Adrenal gland (tissue), 5 donors: ENCODE measurements around the gene INSRR.

ENCODE experiments used
- CTCF ChIP-seq, 6 experiments: fragments of 450-650 bp in 4 of 6; fragments of 200-600 bp in 2 of 6; sonication (generic) in 1 of 6; IDR thresholded peaks; 1 replicate in 5 of 6; 2 replicates in 1 of 6; pipeline versions ENCODE4 v1.5.1 to v1.8.0; 2016 to 2021; ENCODE audit warnings: antibody characterized with exemption in 6 of 6, mild to moderate bottlenecking in 2 of 6, moderate library complexity in 1 of 6
- POLR2A ChIP-seq, 2 donors: fragments of 450-650 bp; IDR thresholded peaks; one replicate each; pipeline ENCODE4 v1.6.1; 2017; ENCODE audit warnings: antibody characterized with exemption in 2 of 2, mild to moderate bottlenecking in 2 of 2, moderate library complexity in 1 of 2
- donor health status: DM: no; HTN: no; CAD: no.

GRCh38 chr1:156847591-156848460 is 11.1 kb downstream of the INSRR start:
- no peak for TF ChIP-seq CTCF (IDR thresholded peaks at IDR 0.05)
- no peak for TF ChIP-seq POLR2A (IDR thresholded peaks at IDR 0.05)
